ENCODE data around the gene AUNIP. TPM values are rescaled to one million over a fixed set of nuclear protein-coding genes. Genes with fewer than 3 reads are reported as not detected.

Gene AUNIP, protein sequence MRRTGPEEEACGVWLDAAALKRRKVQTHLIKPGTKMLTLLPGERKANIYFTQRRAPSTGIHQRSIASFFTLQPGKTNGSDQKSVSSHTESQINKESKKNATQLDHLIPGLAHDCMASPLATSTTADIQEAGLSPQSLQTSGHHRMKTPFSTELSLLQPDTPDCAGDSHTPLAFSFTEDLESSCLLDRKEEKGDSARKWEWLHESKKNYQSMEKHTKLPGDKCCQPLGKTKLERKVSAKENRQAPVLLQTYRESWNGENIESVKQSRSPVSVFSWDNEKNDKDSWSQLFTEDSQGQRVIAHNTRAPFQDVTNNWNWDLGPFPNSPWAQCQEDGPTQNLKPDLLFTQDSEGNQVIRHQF
- total RNA-seq: 1.3 and 1.9 TPM in 2 replicates
- long read RNA-seq, transcript AUNIP-201 (3 exons, 2,116 nt): major isoform, 5 of 5 reads
- long read RNA-seq, partial matches to known transcripts: 0 of 5 reads
- long read RNA-seq, other reads (novel, unspliced or antisense): 0 of 5 reads

DNA sequence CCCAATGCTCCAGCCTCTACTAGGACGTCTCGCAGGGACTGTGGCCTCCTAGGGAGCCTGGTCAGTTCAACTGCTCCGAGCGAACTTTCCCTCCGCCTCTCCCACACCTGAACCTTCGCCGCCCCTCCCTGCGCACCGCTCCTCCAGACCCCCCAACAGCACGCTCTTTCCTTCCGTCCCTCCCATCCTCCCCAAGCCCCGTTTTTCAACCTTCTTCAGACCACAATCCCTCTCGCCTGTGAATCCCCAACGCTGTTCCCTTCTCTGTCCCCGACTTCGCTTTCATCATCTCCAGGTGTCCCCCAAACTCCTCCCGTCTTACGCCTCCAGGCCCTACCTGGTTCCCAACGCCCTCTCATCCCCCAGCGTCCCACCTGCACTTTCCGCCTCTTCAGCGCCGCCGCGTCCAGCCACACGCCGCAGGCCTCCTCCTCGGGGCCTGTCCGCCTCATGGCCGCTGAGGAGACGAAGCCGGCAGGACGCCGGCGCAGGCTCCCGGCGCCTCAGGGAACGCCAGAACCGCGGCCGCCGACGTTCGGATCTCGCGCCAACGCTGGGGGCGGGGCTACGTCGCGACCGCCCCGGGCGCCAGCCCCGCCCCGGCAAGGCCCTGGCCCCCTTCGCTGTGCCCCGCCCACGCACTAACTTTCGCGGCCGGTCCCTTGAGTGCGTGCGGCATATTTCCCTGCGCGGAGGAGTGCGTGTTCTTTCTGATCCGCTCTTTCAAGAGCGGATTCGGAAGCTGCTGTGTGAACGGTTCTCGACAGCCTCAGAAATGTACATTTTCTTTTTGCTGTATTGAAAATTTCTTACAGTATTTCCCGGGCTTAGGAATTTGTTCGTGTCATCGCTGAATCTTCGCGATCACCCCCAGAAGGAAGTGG lies at the start of gene AUNIP:
TSS of gene AUNIP (minus strand) at position 552 of the 884 bp plus-strand sequence. CDS start at position 452, 100 bp downstream.
- no peak for TF ChIP-seq CTCF (IDR thresholded peaks at IDR 0.05)
- H3K4me3 Mint-ChIP-seq (ENCODE audit: unreplicated experiment): peak within 1 kb of the TSS; percentile 94

DNA sequence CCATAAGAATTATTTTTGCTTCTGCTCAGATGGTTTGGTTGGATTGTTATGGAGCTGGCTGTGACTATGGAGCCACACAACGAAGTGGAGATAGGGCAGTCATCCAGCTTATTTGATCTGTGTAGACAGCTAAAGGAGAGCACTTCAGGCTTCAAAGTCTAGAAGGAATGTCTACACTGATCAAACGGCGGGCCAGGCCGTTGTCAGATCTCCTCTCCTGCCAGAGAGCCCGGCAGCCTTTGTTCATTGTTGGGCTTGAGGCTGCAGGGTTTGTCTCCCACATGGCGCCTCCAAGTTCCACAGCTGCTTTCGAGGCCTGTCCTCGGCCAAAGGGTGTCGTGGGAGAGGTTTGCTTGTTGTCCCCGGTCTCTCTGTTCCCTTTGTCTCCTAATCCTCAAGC lies 49.8 kb upstream of the AUNIP start:
- Mint-ChIP-seq H3K9me3 (ENCODE audit: unreplicated experiment) (no peaks in the 10 kb centered on the region), H3K4me1 (ENCODE audit: unreplicated experiment) (peaks cover 20% of the 10 kb centered on the region), H3K4me3 (ENCODE audit: unreplicated experiment) (no peak overlapping the region), H3K27me3 (ENCODE audit: unreplicated experiment) (no peaks in the 10 kb centered on the region), H3K27ac (ENCODE audit: unreplicated experiment) (no peak overlapping the region), H3K36me3 (ENCODE audit: unreplicated experiment) (no peaks in the 10 kb centered on the region)
- no peak for TF ChIP-seq CTCF (IDR thresholded peaks at IDR 0.05)
- DNase-seq (ENCODE audit: extremely low spot score, unreplicated experiment): no peak

More for the DNA sequence above, at the start of gene AUNIP:
- Mint-ChIP-seq H3K27me3 (ENCODE audit: unreplicated experiment) (no peaks in the 10 kb centered on the region), H3K36me3 (ENCODE audit: unreplicated experiment) (peaks cover 8% of the 10 kb centered on the region), H3K9me3 (ENCODE audit: unreplicated experiment) (no peaks in the 10 kb centered on the region), H3K27ac (ENCODE audit: unreplicated experiment) (peak within 1 kb of the TSS; percentile 99), H3K4me1 (ENCODE audit: unreplicated experiment) (peaks cover 24% of the 10 kb centered on the region)
- peak; percentile 95 for DNase-seq (ENCODE audit: extremely low spot score, unreplicated experiment)

DNA sequence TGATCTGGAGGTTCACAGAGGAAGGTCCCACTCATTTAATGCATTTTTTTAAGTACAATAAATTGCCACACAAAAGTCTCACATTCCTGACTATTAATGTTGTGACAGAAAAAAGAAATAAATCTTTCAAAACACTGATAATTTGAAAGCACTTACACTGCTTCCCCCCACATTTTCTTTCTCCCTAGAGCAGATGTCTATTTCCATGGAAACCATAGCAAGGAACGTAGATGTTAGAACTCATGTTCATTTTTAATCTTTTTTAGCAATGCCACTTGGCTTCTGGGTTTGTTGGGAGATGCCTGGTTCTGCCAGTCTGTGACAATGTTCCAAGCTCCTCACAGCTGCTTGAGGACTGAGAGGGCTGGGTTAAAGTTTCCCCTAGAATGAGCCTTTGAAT lies 48.9 kb upstream of the AUNIP start:
- no peak overlapping the region for H3K27ac Mint-ChIP-seq (ENCODE audit: unreplicated experiment)
- no peak overlapping the region for H3K4me3 Mint-ChIP-seq (ENCODE audit: unreplicated experiment)
- peaks cover 27% of the 10 kb centered on the region for H3K4me1 Mint-ChIP-seq (ENCODE audit: unreplicated experiment)
- no peaks in the 10 kb centered on the region for H3K9me3 Mint-ChIP-seq (ENCODE audit: unreplicated experiment)
- no peaks in the 10 kb centered on the region for H3K36me3 Mint-ChIP-seq (ENCODE audit: unreplicated experiment)
- DNase-seq (ENCODE audit: extremely low spot score, unreplicated experiment): no peak
- no peak for TF ChIP-seq CTCF (IDR thresholded peaks at IDR 0.05)
- no peaks in the 10 kb centered on the region for H3K27me3 Mint-ChIP-seq (ENCODE audit: unreplicated experiment)

DNA sequence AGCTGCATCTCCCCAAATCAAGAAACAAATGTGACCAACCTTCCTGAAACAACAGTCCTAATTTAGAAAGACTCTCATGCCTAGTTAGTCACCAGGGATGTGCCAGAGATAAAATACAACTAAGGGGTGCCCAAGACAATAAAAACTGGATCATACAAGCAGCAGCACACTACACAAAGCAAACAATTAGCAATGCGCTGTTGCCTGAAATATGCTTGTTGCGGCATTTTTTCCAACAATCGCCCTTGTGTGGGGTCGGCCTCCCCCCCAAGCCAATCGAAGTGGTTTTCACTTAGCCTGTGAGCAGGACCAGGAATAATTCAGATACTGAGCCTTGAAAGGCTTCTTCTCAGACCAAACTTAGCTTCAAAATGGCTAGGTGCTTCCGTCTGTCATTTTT lies 48.3 kb upstream of the AUNIP start:
- H3K27ac Mint-ChIP-seq (ENCODE audit: unreplicated experiment): peak overlapping the region; percentile 31
- H3K4me3 Mint-ChIP-seq (ENCODE audit: unreplicated experiment): peak overlapping the region; percentile 85
- no peaks in the 10 kb centered on the region for H3K9me3 Mint-ChIP-seq (ENCODE audit: unreplicated experiment)
- peaks cover 30% of the 10 kb centered on the region for H3K4me1 Mint-ChIP-seq (ENCODE audit: unreplicated experiment)
- no peaks in the 10 kb centered on the region for H3K27me3 Mint-ChIP-seq (ENCODE audit: unreplicated experiment)
- TF ChIP-seq CTCF (IDR thresholded peaks at IDR 0.05): no peak
- no peaks in the 10 kb centered on the region for H3K36me3 Mint-ChIP-seq (ENCODE audit: unreplicated experiment)
- DNase-seq (ENCODE audit: extremely low spot score, unreplicated experiment): no peak
